ENCODE results near the gene DHRS4L2.
"Not testable (repeated sequence)": the region's sequence is repeated elsewhere in the genome, so short reads cannot be mapped to it uniquely, and the experiment has no call there.

GRCh38 chr14:23960899-23961298, 27.8 kb upstream of the DHRS4L2 start:
- not testable (repeated sequence) for TF ChIP-seq CTCF (IDR thresholded peaks at IDR 0.05); POLR2AphosphoS5 (IDR thresholded peaks at IDR 0.05; ENCODE audit: insufficient read depth in 1 of 2, low read depth in 1 of 2); POLR2A (IDR thresholded peaks at IDR 0.05)
